Measurements from ENCODE around the gene IFI27L1.
"Not testable (repeated sequence)": the region's sequence is repeated elsewhere in the genome, so short reads cannot be mapped to it uniquely, and the experiment has no call there.

Gene IFI27L1

DNA sequence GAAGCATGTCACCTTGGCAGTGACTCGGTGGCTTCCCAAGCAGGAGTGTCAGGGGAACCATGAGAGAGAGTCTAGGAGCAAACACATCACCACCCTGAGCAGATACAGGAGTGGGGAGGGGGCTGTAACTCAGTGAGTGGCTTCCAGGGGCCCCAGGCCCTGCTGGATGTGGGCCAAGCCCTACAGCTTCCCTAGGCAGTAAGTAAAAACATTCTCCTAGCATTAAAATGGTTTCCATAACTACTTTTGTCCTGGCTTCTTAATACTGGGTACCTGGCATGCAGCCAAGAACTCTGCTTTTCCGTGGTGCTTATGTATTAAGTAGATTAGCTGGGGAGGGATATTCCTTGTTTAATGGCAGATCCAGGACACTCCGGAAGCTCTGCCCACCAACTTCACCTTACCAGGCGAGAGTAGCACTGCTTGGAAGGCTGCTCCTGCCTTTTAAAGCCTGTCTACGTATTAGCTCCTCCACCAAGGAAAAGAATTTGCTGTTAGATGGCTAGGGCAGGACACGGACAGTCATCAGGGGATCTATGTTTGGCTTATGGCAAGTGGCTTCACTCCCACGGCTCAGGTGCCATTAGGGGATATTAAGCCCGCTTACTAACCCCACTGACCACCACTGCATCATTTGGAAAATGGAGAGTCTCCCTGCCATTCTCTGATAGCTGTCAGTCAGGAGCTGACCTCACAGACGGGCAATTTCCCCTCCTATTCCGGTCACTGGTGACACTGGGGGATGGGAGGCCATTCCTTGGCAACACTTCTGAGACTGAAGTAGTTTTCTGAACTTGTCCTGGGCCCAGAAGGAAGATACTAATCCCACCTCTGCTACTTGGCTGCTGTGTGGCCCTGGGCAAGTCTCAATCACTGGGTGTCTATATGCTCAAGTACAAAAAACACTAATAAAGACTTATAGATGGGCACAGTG lies 32.2 kb upstream of the IFI27L1 start:
- DNase-seq, result no peak

DNA sequence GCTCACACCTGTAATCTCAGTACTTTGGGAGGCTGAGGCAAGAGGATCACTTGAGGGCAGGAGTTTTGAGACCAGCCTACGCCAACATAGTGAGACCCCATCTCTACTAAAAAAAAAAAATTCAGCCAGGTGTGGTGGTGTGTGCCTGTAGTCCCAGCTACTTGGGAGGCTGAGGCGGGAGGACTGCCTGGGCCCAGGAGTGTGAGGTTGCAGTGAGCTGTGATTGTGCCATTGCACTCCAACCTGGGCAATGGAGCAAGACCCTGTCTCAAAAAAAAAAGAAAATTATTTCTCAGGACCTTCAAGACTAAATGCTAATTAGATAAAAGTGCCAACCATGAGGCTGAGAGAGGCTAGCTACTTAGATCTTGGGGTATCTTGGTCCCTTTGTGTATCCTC lies 31.5 kb upstream of the IFI27L1 start:
- DNase-seq, result no peak

DNA sequence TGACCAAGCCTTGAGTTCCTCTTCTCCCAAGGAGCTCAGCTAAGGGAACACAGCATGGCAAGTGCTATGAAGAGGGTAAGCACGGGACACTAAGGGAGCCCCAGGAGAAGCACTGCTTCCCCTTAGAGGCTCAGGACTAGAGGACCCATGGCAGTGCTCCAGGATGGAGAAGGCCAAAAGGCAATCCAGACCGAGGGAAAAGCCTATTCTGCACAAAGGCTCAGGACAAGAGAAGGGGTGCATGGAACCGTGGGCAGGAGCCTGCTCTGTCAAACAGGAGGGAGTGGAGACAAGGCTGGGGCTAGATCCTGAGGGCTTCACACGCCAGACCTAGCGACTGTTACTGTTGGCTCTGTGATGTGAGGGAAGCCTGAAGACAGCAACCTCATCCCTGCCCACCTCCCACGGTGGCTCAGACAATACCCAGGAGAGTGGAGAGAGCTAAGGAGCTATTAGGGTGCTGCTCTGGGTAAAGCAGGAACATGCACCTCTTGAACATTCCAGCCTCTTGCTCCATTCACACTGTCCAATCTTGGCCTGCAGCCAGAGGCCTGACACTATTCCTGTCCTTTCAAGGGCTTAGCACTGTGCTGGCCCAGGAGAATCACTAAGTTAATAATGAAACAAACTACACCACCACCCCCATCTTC lies 30.8 kb upstream of the IFI27L1 start:
- DNase-seq, result no peak

DNA sequence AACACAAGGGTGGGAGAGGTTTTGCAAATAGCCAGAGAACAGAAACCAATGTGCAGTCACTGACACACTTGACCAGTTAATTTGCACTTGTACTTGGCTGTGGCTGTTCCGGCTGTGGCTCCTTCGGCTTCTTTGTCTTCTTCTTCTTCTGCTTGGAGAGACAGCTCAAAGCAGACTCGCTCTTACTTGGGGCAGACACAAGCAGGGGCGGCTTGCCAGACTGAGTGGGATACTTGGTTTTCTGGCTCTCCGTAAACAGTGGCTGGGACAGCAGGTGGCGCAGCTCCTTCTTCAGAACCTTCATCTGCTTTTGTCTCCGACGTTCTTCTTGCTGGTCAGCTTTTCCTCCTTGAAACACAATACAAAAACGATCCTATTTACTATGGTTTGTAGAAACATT lies 30.0 kb upstream of the IFI27L1 start:
- no peak for DNase-seq

DNA sequence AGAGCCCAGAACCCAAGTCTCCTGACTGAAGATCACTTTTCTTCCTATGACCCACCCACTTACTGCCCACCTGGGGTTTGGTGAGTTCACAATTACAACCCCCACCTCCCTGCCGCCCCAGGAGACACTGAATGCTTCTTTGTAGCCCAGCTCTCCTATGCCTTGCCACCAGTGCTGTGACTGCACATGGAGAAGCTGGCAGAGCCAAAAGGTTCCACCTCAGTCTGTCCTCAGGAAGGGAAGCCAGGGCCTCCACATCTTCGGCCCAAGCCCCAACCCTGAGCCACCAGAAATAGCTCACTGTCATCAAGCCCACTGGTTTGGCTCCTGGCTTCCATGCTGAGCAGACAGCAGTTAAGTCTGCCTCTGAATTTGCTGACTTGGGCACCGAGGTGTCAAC lies 29.3 kb upstream of the IFI27L1 start:
- DNase-seq, result no peak

DNA sequence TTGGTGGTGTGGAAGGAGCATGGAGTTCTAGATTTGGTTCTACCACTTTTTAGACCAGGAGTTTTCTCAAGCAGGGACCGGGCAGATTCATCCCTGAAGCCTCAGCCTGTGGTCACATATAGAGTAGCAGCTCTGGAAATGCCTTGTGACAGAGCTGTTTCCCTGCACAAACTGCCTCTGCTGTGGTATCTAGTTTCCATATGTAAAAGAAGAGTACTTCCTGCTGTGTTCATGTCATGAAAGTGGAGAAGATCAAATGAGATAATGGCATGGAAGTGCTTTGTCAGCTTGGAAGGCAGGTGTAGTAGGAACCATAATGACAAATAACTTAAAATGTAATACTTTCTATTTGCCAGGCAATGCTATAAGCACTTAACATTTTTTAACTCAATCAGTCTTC lies 28.9 kb upstream of the IFI27L1 start:
- DNase-seq, result no peak

DNA sequence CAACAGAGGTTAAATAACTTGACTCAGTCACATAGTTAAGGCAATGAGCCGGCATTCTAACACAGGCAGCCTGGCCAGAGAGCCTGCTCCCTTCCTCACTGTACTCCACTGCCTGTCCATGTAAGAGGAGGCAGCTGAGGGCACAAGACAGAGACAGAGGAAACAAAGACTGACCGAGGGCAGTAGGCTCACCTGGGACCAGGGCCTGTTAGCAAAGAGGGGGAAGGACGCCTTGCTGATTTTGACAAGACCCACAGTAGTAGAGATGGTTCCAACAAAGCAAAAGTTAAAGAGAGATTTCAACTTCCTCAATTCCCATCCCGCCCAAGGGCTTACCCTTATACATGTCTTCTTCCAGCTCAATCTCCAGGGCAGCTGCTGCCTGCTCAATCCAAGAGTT lies 28.4 kb upstream of the IFI27L1 start:
- DNase-seq, result no peak

DNA sequence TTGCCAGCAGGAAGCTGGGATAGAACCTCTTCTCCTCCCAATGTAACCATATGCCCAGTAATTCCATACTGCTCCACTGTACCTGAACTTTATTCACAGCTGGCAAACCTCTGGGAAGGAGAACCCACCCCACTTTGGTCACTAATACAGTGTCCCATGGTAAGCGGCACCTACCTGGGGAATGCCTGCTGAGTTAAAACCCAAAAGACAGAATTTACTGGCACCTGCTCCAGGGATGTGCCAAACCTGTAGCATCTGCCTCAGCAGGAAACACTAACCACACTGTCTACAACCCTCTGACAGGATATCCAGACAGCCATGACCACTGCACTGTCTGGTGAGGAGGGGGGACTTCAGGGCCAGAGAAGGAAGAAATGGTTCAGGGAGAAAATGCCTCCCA lies 26.7 kb upstream of the IFI27L1 start:
- no peak for DNase-seq

DNA sequence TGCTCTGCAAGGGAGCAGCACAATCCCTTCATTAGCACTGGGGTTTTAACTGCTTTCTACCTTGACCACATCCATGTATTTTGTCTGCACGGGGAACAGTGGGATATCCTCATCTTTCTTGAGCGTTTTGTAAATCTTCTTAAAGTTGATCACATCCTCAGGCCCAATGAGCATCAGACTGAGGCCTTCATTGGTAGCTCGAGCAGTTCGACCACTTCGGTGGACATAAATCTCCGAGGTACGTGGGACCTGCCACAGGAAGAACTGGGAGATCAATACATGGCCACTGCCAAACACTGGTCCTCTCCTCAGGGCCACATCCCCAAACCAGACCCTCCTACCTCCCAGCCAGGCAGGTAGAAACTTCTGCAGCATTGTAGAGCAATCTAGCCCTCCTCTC lies 26.2 kb upstream of the IFI27L1 start:
- DNase-seq, result no peak

DNA sequence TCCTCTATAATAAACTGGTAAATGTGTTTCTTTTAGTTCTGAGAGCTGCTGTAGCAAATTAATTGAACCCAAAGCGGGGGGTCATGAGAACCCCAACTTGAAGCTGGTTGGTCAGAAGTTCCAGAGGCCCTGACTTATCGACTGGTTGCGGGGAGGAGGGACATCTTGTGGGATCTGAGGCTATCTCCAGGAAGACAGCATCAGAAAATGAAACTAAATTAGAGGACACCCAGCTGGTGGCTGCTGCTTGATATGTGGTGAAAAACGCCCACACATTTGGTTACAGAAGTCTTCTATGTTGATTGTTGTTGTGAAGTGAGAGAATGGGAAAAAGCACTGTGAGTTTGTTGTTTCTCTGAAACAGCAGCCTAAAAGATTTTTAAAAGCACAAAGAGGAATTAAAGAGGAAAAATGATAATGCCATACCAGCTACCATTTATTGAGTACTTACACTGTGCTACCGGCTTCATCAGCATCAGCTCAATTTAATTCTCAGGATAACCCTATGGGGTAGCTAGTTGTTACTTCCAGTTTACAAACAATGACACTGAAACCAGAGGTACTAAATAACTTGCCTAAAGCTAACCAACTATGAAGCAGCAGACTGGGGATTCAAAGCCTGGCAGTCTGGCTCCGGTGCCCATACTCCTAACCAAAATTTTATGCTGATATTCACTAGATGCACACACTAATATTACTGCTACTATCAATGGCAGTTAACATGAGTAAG lies 24.4 kb upstream of the IFI27L1 start:
- no peak for DNase-seq

DNA sequence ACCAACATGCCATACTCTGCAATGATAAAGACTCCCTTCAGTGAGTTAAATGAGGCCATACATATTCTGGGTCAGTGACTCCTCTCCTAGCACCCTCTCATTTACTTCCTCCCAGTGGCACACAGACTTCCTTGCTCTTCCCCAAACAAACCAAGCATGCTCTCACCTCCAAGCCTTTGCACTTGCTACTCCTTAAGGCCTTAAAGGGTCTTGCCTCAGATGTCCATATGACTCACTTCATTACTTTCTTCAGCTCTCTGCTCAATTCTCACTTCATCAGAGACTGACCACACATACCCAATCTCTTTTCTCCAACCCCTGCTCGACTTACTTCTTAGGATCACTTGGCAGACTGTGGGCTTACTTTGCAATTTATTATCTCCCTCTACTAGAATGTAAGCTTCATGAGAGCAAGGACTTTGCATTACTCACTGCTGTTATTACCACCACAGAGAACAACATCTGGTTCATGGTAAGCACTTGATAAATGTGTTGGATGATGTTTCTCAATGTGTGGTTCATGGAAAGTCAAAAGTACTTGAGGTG lies 22.9 kb upstream of the IFI27L1 start:
- DNase-seq, result no peak

DNA sequence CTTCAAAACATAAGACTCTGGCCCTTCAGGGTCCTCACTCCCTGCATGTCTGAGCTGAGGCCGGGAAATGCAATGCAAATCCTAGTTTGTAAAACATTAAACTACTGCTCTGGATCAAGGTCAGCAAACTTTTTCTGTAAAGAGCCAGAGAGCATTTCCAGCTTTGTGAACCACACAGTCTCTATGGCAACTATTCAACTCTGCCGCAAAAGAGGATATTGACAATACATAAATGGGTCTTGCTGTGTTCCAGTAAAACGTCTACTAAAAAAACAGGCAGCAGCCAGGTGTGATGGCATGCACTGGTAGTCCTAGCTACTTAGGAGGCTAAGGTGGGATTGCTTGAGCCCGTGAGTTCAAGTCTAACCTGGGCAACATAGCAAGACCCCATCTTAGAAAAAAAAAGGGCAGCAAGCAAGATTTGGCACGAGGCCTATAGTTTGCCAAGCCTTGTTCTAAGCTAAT lies 22.4 kb upstream of the IFI27L1 start:
- DNase-seq, result no peak

DNA sequence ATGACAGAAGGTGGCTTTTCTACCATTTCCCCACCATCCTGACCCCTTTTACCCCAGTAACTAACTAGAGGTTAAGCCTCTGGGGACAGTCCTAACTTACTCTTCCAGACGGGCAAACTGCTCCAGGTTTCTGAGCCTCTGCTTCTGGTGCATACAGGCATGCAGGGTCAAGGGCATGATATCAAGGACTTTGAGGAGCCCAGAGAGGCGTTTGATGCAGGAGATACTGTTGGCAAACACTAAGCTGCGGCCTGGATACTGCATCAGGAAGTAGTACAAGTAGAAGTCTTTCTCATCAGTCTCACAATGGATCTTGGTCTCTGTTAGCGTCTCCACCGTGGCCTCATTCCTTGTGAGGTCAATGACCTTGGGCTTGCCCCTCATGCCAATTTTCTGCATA lies 21.1 kb upstream of the IFI27L1 start:
- DNase-seq, result no peak

DNA sequence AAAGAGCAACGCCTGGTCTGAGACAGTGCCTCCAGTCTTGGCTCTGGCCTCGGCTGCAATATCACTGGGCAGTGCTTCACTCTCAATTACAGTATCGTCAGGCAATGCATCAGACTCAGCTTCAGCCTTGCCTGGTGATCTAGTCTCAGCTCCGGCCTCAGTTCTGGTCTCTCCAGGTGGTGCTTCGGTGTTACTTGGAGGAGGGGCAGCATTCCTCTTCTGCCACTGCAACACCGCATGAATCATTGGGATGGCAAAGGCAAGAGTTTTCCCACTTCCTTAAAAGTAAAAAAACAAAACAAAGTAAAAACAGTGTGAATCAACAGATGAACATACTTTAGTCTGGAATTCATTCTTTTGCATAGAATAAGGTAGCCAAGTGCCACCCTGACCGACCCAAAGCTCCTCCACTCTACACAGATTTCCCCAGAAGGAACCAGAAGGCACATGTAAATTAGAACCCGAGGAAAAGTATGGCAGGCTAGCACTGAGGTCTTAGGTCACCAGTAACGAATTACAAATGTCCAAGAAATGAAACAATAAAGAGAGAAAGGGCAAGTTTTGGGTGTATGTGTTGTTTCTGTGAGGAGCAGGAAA lies 18.7 kb upstream of the IFI27L1 start:
- no peak for DNase-seq

DNA sequence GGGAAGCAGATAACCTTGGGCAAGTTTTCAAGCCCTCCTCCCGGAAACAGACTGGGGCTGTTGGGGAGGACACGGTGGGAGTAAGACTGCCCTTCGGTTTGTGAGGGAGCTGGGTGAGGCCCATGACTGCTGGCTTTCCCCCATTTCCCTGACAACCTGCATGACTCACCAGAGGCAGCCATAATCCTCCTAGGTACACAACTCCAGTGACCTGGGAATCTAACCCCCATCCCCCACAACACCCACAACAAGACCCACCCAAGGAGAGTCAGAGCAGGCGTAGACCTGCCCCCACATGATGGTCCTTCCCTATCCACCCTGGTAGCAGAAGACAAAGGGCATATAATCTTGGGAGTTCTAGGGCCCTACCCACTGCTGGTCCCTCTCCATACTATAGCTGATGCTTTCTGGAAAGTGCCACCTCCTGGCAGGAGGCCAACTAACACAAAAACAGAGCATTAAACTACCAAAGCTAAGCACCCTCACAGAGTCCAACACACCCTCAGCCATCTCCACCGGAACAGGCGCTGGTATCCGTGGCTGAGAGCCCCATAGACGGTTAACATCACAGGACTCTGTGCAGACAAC lies 14.9 kb upstream of the IFI27L1 start:
- no peak for DNase-seq

DNA sequence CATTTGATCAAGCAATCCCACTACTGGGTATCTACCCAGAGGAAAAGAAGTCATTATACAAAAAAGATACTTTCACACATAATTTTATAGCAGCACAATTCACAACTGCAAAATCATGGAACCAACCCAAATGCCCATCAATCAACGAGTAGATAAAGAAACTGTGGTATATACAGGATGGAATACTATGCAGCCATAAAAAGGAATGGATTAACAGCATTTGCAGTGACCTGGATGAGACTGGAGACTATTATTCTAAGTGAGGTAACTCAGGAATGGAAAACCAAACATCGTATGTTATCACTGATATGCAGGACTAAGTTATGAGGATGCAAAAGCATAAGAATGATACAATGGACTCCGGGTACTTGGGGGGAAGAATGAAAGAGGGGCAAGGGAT lies 9.0 kb upstream of the IFI27L1 start:
- DNase-seq, result not testable (repeated sequence)

DNA sequence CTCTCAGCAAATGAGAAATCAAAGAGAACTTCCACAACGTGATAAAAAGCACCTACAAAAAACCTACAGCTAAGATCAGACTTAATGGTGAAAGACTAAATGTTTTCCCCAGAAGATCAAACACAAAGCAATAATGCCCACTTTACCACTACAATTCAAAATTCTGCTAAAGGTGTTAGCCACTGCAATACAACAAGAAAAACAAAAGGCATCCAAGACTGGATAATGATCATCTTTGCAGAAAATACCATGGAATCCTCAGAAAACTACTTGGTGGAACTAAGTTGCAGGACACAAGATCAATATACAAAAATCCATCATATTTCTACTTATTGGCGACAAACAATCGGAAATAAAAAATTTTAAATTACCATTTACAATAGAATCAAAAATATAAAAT lies 6.6 kb upstream of the IFI27L1 start:
- no peak for DNase-seq

DNA sequence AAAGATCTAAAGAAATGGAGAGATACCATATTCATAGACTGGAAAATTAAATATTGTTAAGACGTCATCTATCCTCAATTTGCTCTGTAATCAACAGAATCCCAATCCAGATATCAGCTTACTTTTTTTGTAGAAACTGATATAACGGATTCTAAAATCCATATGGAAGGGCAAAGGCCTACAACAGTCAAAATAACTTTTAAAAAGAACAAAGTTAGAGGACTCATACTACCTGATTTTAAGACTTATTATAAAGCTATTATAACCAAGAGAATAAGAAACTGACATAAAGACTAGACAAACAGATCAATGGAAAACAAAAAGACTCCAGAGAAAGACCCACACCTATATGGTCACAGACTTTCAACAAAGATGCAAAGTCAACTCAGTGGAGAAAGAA lies 6.1 kb upstream of the IFI27L1 start:
- DNase-seq, result no peak

DNA sequence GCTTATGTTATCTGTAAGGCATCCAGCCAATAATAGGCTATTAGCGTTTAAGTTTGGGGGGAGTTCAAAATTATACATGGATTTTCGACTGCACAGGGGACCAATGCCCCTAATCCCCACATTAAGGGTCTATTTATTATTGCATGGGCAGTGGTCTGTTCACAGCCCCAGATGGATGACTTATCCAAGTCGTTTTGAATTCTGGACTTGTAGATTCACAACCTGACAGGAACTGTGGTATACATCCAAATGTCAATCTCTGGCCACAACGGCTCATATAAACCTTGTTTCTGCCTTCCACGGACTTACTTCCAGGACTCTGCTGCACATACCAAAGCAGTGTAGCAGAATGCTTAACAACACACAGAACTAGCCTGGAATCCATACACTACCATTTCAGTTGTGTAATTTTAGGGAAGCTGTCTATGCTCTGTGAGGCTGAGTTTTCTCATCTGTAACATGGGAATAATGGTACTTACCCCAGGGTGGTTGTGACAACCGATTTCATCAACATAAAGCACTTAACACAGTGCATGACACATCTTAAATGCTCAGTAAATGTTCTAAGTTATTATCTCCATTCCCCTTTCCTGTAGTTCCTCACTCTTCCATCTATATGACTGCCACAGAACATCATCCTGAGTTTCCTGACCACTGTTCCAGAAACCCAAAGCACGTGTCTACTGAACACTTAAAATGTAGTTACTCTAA lies 3.8 kb upstream of the IFI27L1 start:
- DNase-seq, result no peak

DNA sequence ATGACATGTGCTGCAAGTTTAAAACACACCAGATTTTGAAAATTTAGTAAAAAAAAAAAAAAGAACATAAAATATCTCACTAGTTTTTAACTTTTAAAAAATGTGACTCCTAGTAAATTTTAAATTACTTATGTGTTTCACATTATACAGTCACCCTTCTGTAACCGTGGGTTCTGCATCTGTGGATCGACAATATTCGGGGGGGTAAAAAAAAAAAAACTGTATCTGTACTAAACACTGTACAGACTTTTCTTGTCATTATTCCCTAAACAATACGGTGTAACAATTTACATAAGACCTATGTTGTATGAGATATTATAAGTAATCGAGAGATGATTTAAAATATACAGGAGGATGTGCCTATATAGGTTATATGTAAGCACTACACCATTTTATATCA lies 3.3 kb upstream of the IFI27L1 start:
- no peak for DNase-seq

DNA sequence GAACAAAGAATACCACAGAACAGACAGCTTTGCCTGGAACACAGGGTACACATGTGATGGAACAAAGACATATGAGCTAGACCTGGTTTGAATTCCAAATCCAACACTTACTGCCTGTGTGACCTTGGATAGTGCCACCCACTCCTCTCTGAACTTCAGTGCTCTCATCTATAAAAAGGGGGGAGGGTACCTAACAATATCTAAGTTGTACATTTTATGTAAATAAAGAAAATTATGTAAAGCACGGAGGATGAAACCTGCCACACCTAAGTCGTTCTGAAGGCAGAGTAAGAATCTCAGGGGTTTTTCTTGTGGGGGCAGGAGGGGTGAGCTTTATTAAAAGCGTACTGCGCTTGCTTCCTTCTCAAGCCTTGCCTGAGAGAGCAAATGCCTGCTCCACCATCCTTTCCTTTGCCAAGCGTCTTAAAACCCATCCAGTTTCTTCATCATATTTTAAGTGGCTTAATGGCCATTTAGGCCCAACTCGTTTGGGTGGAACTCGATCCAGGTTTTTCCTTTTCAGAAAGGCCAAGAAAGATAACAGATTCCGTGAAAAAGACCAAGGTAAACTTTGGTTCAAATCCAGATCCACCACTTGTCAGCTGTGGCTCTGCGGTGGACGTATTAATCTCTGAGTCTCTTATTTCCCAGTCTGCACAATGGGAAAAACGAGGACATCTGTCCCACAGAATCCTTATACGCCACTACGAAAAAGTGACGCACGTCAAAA lies 1.1 kb upstream of the IFI27L1 start:
- peak in 1 of 2 donors; percentile 7 for DNase-seq
